Gastroesophageal sphincter (tissue), 3 donors: ENCODE measurements around the gene MCRIP1.

Source experiments
- EP300 ChIP-seq: sonication (generic); formaldehyde crosslinking; IDR thresholded peaks from one replicate; pipeline ENCODE4 v1.6.1; 2017; ENCODE audit warnings: antibody characterized with exemption, mild to moderate bottlenecking
- POLR2A ChIP-seq, 2 donors: fragments of 450-650 bp; IDR thresholded peaks; one replicate each; pipeline ENCODE4 v1.6.1; 2017; ENCODE audit warnings: antibody characterized with exemption in 2 of 2, mild to moderate bottlenecking in 2 of 2, moderate library complexity in 1 of 2
- POLR2AphosphoS5 ChIP-seq: sonication (generic); formaldehyde crosslinking; IDR thresholded peaks from one replicate; pipeline ENCODE4 v1.6.1; 2017; ENCODE audit warnings: antibody characterized with exemption
- TF ChIP-seq, protein P1 (sequence below), 4 experiments: fragments of 200-600 bp in 2 of 4; fragments of 450-650 bp in 2 of 4; sonication (generic) in 1 of 4; IDR thresholded peaks; one replicate each; pipeline ENCODE4 v1.5.1; 2017 to 2019; ENCODE audit warnings: antibody characterized with exemption in 4 of 4, mild to moderate bottlenecking in 2 of 4, moderate library complexity in 2 of 4

DNA sequence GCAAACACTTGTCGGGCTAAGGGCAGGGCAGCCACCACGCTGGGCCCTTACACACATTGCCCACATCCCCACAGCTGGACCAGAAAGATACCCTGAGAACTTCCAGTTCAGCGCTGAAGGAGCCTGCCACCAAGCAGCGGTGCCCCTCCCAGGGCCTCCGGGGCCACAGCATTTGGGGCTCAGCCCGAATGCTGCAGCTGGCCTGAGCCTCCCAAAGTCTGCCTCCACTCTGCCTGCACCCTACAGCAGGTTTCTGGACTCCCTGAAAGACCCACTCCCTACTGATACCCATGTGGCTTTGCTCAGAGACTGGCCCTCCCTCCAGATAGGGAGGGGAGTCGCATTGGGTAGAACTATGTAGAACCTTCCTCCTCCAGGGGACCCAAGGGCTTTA is 1.5 kb downstream of the MCRIP1 start:
- TF ChIP-seq, protein P1, sequence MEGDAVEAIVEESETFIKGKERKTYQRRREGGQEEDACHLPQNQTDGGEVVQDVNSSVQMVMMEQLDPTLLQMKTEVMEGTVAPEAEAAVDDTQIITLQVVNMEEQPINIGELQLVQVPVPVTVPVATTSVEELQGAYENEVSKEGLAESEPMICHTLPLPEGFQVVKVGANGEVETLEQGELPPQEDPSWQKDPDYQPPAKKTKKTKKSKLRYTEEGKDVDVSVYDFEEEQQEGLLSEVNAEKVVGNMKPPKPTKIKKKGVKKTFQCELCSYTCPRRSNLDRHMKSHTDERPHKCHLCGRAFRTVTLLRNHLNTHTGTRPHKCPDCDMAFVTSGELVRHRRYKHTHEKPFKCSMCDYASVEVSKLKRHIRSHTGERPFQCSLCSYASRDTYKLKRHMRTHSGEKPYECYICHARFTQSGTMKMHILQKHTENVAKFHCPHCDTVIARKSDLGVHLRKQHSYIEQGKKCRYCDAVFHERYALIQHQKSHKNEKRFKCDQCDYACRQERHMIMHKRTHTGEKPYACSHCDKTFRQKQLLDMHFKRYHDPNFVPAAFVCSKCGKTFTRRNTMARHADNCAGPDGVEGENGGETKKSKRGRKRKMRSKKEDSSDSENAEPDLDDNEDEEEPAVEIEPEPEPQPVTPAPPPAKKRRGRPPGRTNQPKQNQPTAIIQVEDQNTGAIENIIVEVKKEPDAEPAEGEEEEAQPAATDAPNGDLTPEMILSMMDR (IDR thresholded peaks at IDR 0.05), result no peak
- TF ChIP-seq POLR2A (IDR thresholded peaks at IDR 0.05) (no peak), POLR2AphosphoS5 (no peak), EP300 (no peak)
